Right lobe of liver (tissue), 4 donors: ENCODE results near the gene CLIC5.

Experiments used
- POLR2A ChIP-seq: fragments of 450-650 bp; IDR thresholded peaks from one replicate; pipeline ENCODE4 v1.6.1; 2017; ENCODE audit warnings: antibody characterized with exemption, mild to moderate bottlenecking
- TF ChIP-seq, protein P1 (sequence below), 4 donors: fragments of 200-600 bp in 3 of 4; fragments of 450-650 bp in 1 of 4; IDR thresholded peaks; one replicate each; pipeline versions ENCODE4 v1.5.1 to v1.8.0; 2016 to 2022; ENCODE audit warnings: antibody characterized with exemption in 4 of 4, mild to moderate bottlenecking in 2 of 4
- donor health status: DM: no; HTN: no; CAD: no.
- donor health status: DM: no; HTN: no; CAD: no.
- donor health status: DM: no; HTN: yes; CAD: no.

DNA sequence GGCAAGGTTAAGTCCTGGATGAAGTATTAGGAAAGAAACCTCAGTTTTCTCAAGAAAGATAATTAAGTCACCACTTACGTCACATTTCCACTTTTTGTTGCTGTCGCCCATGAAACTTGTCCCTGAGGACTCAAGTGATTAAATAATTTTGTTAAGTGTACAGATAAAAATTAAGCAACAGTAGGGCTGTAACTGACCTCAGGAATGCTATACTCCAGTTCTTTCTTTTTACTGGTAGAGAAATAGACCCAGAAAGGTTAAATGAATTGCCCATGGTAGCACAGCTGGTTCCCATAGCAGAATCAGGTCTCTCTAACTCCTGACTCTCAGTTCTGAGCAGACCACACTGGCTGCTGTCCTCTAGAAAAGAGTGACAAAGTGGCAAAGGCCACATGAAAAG, 54.5 kb downstream of the CLIC5 start:
- no peak for TF ChIP-seq POLR2A
- TF ChIP-seq, protein P1, sequence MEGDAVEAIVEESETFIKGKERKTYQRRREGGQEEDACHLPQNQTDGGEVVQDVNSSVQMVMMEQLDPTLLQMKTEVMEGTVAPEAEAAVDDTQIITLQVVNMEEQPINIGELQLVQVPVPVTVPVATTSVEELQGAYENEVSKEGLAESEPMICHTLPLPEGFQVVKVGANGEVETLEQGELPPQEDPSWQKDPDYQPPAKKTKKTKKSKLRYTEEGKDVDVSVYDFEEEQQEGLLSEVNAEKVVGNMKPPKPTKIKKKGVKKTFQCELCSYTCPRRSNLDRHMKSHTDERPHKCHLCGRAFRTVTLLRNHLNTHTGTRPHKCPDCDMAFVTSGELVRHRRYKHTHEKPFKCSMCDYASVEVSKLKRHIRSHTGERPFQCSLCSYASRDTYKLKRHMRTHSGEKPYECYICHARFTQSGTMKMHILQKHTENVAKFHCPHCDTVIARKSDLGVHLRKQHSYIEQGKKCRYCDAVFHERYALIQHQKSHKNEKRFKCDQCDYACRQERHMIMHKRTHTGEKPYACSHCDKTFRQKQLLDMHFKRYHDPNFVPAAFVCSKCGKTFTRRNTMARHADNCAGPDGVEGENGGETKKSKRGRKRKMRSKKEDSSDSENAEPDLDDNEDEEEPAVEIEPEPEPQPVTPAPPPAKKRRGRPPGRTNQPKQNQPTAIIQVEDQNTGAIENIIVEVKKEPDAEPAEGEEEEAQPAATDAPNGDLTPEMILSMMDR (IDR thresholded peaks at IDR 0.05) = no peak
